Muscle of leg (tissue), 16 donors: ENCODE data around the gene DNAJA4. TPM values are rescaled to one million over a fixed set of nuclear protein-coding genes. Genes with fewer than 3 reads are reported as not detected.
A peak's percentile ranks its signal among the peaks of the same experiment; 100 is the strongest.

Source experiments
- DNase-seq: peaks from one replicate; pipeline ENCODE4 v3.0.0; 2013
- H3K27ac ChIP-seq: one replicate; pipeline ENCODE4 v1.5.1; 2013; ENCODE audit warnings: mild to moderate bottlenecking, low read length, control low read depth
- H3K27me3 ChIP-seq: one replicate; pipeline ENCODE4 v1.6.1; 2013; ENCODE audit warnings: low read length; ENCODE audit not compliant: control insufficient read depth, insufficient read depth
- H3K36me3 ChIP-seq: one replicate; pipeline ENCODE4 v1.6.1; 2013; ENCODE audit warnings: low read length; ENCODE audit not compliant: control insufficient read depth, insufficient read depth
- H3K4me1 ChIP-seq: one replicate; pipeline ENCODE4 v1.6.1; 2013; ENCODE audit warnings: low read length; ENCODE audit not compliant: control insufficient read depth, insufficient read depth
- H3K4me3 ChIP-seq: one replicate; pipeline ENCODE4 v1.5.1; 2013; ENCODE audit warnings: low read length, control low read depth
- H3K9me3 ChIP-seq: replicated peaks from 2 replicates; pipeline ENCODE4 v1.6.1; 2013; ENCODE audit warnings: low read depth, low read length; ENCODE audit not compliant: control insufficient read depth
- WGBS: methylation state at CpG from one replicate; pipeline ENCODE4 v1.1.5; 2013; ENCODE audit warnings: missing lambda C conversion rate; ENCODE audit not compliant: insufficient coverage; 5-methylcytosine and 5-hydroxymethylcytosine counted together
- long read RNA-seq, 11 donors: transcript quantifications; one replicate each; lab custom pipeline, GENCODE V29; 2026
- polyA plus RNA-seq, 8 donors: library from polyadenylated mRNA; unstranded; fragments of 120-200 nt; gene quantifications; one replicate each; pipeline versions ENCODE4 v1.2.1 to v1.2.3, GENCODE V29; 2013; ENCODE audit warnings: inconsistent platforms in 1 of 8, low replicate concordance in 1 of 8; ENCODE audit not compliant: insufficient read length in 8 of 8, insufficient read depth in 1 of 8
- total RNA-seq: library from RNA; stranded (reverse); fragments of 120-200 nt; gene quantifications from one replicate; pipeline ENCODE4 v1.2.4, GENCODE V29; 2013

Gene DNAJA4
- 27.8 TPM for total RNA-seq
- 100 to 1,000 TPM in 1 of 8 donors, 10 to 100 TPM in 7; 57.8 to 103 (median 78.2) TPM for polyA plus RNA-seq
- long read RNA-seq, donor 1, partial matches to known transcripts = 0 of 5 reads
- long read RNA-seq, donor 1, other reads (novel, unspliced or antisense) = 0 of 5 reads
- long read RNA-seq, donor 2, partial matches to known transcripts = 0 of 2 reads
- long read RNA-seq, donor 2, other reads (novel, unspliced or antisense) = 0 of 2 reads
- long read RNA-seq, donor 3, transcript DNAJA4-202 (7 exons, 3,116 nt) = major isoform, 9 of 58 reads
- long read RNA-seq, donor 3, transcript DNAJA4-207 (2 exons, 2,961 nt) = minor isoform, 5 of 58 reads
- long read RNA-seq, donor 3, partial matches to known transcripts = 9 of 58 reads
- long read RNA-seq, donor 3, other reads (novel, unspliced or antisense) = 34 of 58 reads
- long read RNA-seq, donor 4, transcript DNAJA4-202 (7 exons, 3,116 nt) = major isoform, 8 of 20 reads
- long read RNA-seq, donor 4, partial matches to known transcripts = 7 of 20 reads
- long read RNA-seq, donor 4, other reads (novel, unspliced or antisense) = 0 of 20 reads
- long read RNA-seq, donor 5, transcript DNAJA4-206 (7 exons, 1,399 nt) = minor isoform, 7 of 146 reads
- long read RNA-seq, donor 5, transcript DNAJA4-207 (2 exons, 2,961 nt) = minor isoform, 8 of 146 reads
- long read RNA-seq, donor 5, transcript DNAJA4-202 (7 exons, 3,116 nt) = major isoform, 16 of 146 reads
- long read RNA-seq, donor 5, partial matches to known transcripts = 43 of 146 reads
- long read RNA-seq, donor 5, other reads (novel, unspliced or antisense) = 69 of 146 reads
- long read RNA-seq, donor 6, transcript DNAJA4-202 (7 exons, 3,116 nt) = major isoform, 16 of 185 reads
- long read RNA-seq, donor 6, partial matches to known transcripts = 159 of 185 reads
- long read RNA-seq, donor 6, other reads (novel, unspliced or antisense) = 0 of 185 reads
- long read RNA-seq, donor 7, transcript DNAJA4-202 (7 exons, 3,116 nt) = major isoform, 7 of 112 reads
- long read RNA-seq, donor 7, partial matches to known transcripts = 48 of 112 reads
- long read RNA-seq, donor 7, other reads (novel, unspliced or antisense) = 56 of 112 reads
- long read RNA-seq, donor 8, partial matches to known transcripts = 39 of 88 reads
- long read RNA-seq, donor 8, other reads (novel, unspliced or antisense) = 44 of 88 reads
- long read RNA-seq, donor 9, transcript DNAJA4-202 (7 exons, 3,116 nt) = major isoform, 7 of 83 reads
- long read RNA-seq, donor 9, partial matches to known transcripts = 43 of 83 reads
- long read RNA-seq, donor 9, other reads (novel, unspliced or antisense) = 27 of 83 reads
- long read RNA-seq, donor 10, transcript DNAJA4-202 (7 exons, 3,116 nt) = major isoform, 12 of 136 reads
- long read RNA-seq, donor 10, partial matches to known transcripts = 46 of 136 reads
- long read RNA-seq, donor 10, other reads (novel, unspliced or antisense) = 70 of 136 reads
- long read RNA-seq, donor 11, transcript DNAJA4-202 (7 exons, 3,116 nt) = major isoform, 7 of 66 reads
- long read RNA-seq, donor 11, partial matches to known transcripts = 25 of 66 reads
- long read RNA-seq, donor 11, other reads (novel, unspliced or antisense) = 24 of 66 reads

- peak within 1 kb of the TSS; percentile 77 for H3K4me3 ChIP-seq
- DNase-seq = peak; percentile 79
- H3K36me3 ChIP-seq = no peaks in the 10 kb centered on the region
- no peaks in the 10 kb centered on the region for H3K9me3 ChIP-seq
- H3K27ac ChIP-seq = peak within 1 kb of the TSS; percentile 90
- peaks cover 17% of the 10 kb centered on the region for H3K4me1 ChIP-seq
- WGBS = 2% methylated on average over 104 of the region's 107 CpGs
- no peaks in the 10 kb centered on the region for H3K27me3 ChIP-seq
These were observed at the start of gene DNAJA4 for GRCh38 chr15:78264304-78265136. TSS of gene DNAJA4 (plus strand) at chr15:78264562. CDS start at chr15:78264764, 202 bp downstream.

GRCh38 chr15:78216276-78217104, 47.9 kb upstream of the DNAJA4 start:
- Histone ChIP-seq H3K4me3 (no peak overlapping the region), H3K36me3 (no peaks in the 10 kb centered on the region), H3K4me1 (peaks cover 28% of the 10 kb centered on the region), H3K27ac (no peak overlapping the region), H3K27me3 (no peaks in the 10 kb centered on the region), H3K9me3 (no peaks in the 10 kb centered on the region)
- WGBS = 74% methylated on average over 6 of the region's 7 CpGs
- DNase-seq = peak; percentile 53

GRCh38 chr15:78220713-78221112, 43.6 kb upstream of the DNAJA4 start:
- DNase-seq = no peak
- WGBS = 71% methylated on average over 1 of the region's 1 CpG

GRCh38 chr15:78222745-78223395, 41.5 kb upstream of the DNAJA4 start:
- no peaks in the 10 kb centered on the region for H3K27me3 ChIP-seq
- no peak overlapping the region for H3K4me3 ChIP-seq
- no peaks in the 10 kb centered on the region for H3K36me3 ChIP-seq
- no peak overlapping the region for H3K27ac ChIP-seq
- WGBS = no CpG with 5 or more reads among the region's 5 CpGs
- DNase-seq = no peak
- peaks cover 3% of the 10 kb centered on the region for H3K9me3 ChIP-seq
- no peaks in the 10 kb centered on the region for H3K4me1 ChIP-seq

More at GRCh38 chr15:78220713-78221112, 43.6 kb upstream of the DNAJA4 start:
- Histone ChIP-seq H3K9me3 (peaks cover 1% of the 10 kb centered on the region), H3K27ac (no peak overlapping the region), H3K27me3 (no peaks in the 10 kb centered on the region), H3K4me3 (no peak overlapping the region), H3K4me1 (peaks cover 4% of the 10 kb centered on the region), H3K36me3 (no peaks in the 10 kb centered on the region)

- no peak overlapping the region for H3K27ac ChIP-seq
- peaks cover 3% of the 10 kb centered on the region for H3K9me3 ChIP-seq
- WGBS = no CpG with 5 or more reads among the region's 4 CpGs
- H3K4me3 ChIP-seq = no peak overlapping the region
- no peaks in the 10 kb centered on the region for H3K36me3 ChIP-seq
- no peak for DNase-seq
- no peaks in the 10 kb centered on the region for H3K27me3 ChIP-seq
- H3K4me1 ChIP-seq = no peaks in the 10 kb centered on the region
These were observed 40.9 kb upstream of the DNAJA4 start for GRCh38 chr15:78223396-78224022.

GRCh38 chr15:78224023-78224411, 40.3 kb upstream of the DNAJA4 start:
- H3K9me3 ChIP-seq = peaks cover 3% of the 10 kb centered on the region
- H3K36me3 ChIP-seq = no peaks in the 10 kb centered on the region
- no peaks in the 10 kb centered on the region for H3K4me1 ChIP-seq
- no peak overlapping the region for H3K27ac ChIP-seq
- WGBS = 55% methylated on average over 1 of the region's 2 CpGs
- no peak for DNase-seq
- no peaks in the 10 kb centered on the region for H3K27me3 ChIP-seq
- H3K4me3 ChIP-seq = no peak overlapping the region

- H3K27me3 ChIP-seq = no peaks in the 10 kb centered on the region
- no peak for DNase-seq
- no peaks in the 10 kb centered on the region for H3K4me1 ChIP-seq
- peaks cover 3% of the 10 kb centered on the region for H3K9me3 ChIP-seq
- no peak overlapping the region for H3K4me3 ChIP-seq
- no peaks in the 10 kb centered on the region for H3K36me3 ChIP-seq
- no CpG with 5 or more reads among the region's 3 CpGs for WGBS
- no peak overlapping the region for H3K27ac ChIP-seq
These were observed 38.4 kb upstream of the DNAJA4 start for GRCh38 chr15:78225783-78226541.
